Endothelial cell of umbilical vein (primary cell): ENCODE measurements around the gene INAVA. TPM values are rescaled to one million over a fixed set of nuclear protein-coding genes. Genes with fewer than 3 reads are reported as not detected.

Experiments
- BruUV-seq: library from RNA; stranded (reverse); fragments of 400-500 nt; replicated peaks from 2 replicates; lab custom pipeline; 2021; lab: Mats Ljungman, UMichigan
- CTCF ChIA-PET: fragments of 300-600, 350-600 bp; sonication (Branson Sonifier 250); formaldehyde crosslinking; loops from one replicate; lab custom pipeline; 2021; ENCODE audit warnings: antibody characterized with exemption, inconsistent platforms; lab: Charles Lee
- POLR2A ChIA-PET: fragments of 300-600, 350-600 bp; sonication (Branson Sonifier 250); formaldehyde crosslinking; loops from one replicate; lab custom pipeline; 2021; ENCODE audit warnings: antibody characterized with exemption, inconsistent platforms; lab: Charles Lee
- DNase-seq: peaks from one replicate; pipeline ENCODE4 v3.0.0-alpha.2; 2011; ENCODE audit warnings: low read depth, low spot score
- FAIRE-seq: peaks from 2 replicates; lab custom pipeline; 2011; peaks lifted over from hg19 to GRCh38; lab: Jason Lieb, UNC
- H2AFZ ChIP-seq: 2 replicates; pipeline ENCODE4 v1.6.0; 2012; ENCODE audit warnings: low read depth, low read length, control low read depth, inconsistent platforms
- H3K27ac ChIP-seq: 2 replicates; pipeline ENCODE4 v1.5.1; 2011; ENCODE audit warnings: low read depth, mild to moderate bottlenecking, control low read depth, low read length, moderate library complexity; ENCODE audit not compliant: insufficient read depth
- H3K27me3 ChIP-seq, 2 experiments: 2 replicates each; pipeline versions ENCODE4 v1.6.0 to v1.6.1; 2011; ENCODE audit warnings: low read length in 2 of 2, mixed read lengths in 1 of 2; ENCODE audit not compliant: control insufficient read depth in 2 of 2, insufficient read depth in 2 of 2
- H3K36me3 ChIP-seq, 2 experiments: 2 replicates in 1 of 2; 3 replicates in 1 of 2; pipeline ENCODE4 v1.5.1; 2011; ENCODE audit warnings: low read length in 2 of 2, mild to moderate bottlenecking in 1 of 2, moderate library complexity in 1 of 2; ENCODE audit not compliant: control insufficient read depth in 2 of 2, insufficient read depth in 2 of 2; ENCODE audit errors: extremely low read depth in 1 of 2
- H3K4me1 ChIP-seq: 3 replicates; pipeline ENCODE4 v1.5.1; 2011; ENCODE audit warnings: mild to moderate bottlenecking, low read length; ENCODE audit not compliant: control insufficient read depth, insufficient read depth; ENCODE audit errors: extremely low read depth
- H3K4me2 ChIP-seq: 2 replicates; pipeline ENCODE4 v1.6.1; 2011; ENCODE audit warnings: low read length, control low read depth, mixed read lengths; ENCODE audit not compliant: insufficient read depth
- H3K4me3 ChIP-seq, 3 experiments: fragments of 200-600 bp in 1 of 3; sonication (generic), shearing (Covaris generic) in 1 of 3; replicated peaks in 1 of 3; 2 replicates each; pipeline ENCODE4 v1.5.1; 2011 to 2016; ENCODE audit warnings: control low read depth in 3 of 3, low read length in 3 of 3, mild to moderate bottlenecking in 2 of 3, inconsistent platforms in 1 of 3, low read depth in 1 of 3, moderate library complexity in 1 of 3; ENCODE audit not compliant: insufficient read depth in 1 of 3
- H3K79me2 ChIP-seq: 2 replicates; pipeline ENCODE4 v1.6.0; 2012; ENCODE audit warnings: low read length, inconsistent platforms; ENCODE audit not compliant: control insufficient read depth, insufficient read depth
- H3K9ac ChIP-seq: replicated peaks from 2 replicates; pipeline ENCODE3; 2011; ENCODE audit warnings: low read length, control low read depth; ENCODE audit not compliant: insufficient read depth; ENCODE audit errors: extremely low read depth
- H3K9me1 ChIP-seq: replicated peaks from 3 replicates; pipeline ENCODE4 v1.6.0; 2011; ENCODE audit warnings: mild to moderate bottlenecking, low read length; ENCODE audit not compliant: control insufficient read depth, insufficient read depth; ENCODE audit errors: extremely low read depth
- H3K9me3 ChIP-seq: replicated peaks from 2 replicates; pipeline ENCODE4 v1.5.1; 2012; ENCODE audit warnings: low read length, inconsistent platforms; ENCODE audit not compliant: control insufficient read depth, insufficient read depth
- H4K20me1 ChIP-seq: replicated peaks from 2 replicates; pipeline ENCODE3; 2011; ENCODE audit warnings: mild to moderate bottlenecking, low read length; ENCODE audit not compliant: control insufficient read depth, insufficient read depth; ENCODE audit errors: extremely low read depth
- EZH2 ChIP-seq: IDR thresholded peaks from 2 replicates; pipeline ENCODE4 v1.6.1; 2012; ENCODE audit warnings: borderline replicate concordance, low read depth, mild to moderate bottlenecking, moderate library complexity, low read length, inconsistent platforms; ENCODE audit not compliant: severe bottlenecking
- FOS ChIP-seq: IDR thresholded peaks from 2 replicates; pipeline ENCODE4 v1.6.1; 2011; ENCODE audit warnings: mild to moderate bottlenecking, low read length, moderate library complexity, borderline replicate concordance; ENCODE audit not compliant: insufficient read depth
- GATA2 ChIP-seq: IDR thresholded peaks from 2 replicates; pipeline ENCODE4 v1.7.0; 2011; ENCODE audit warnings: low read depth, mild to moderate bottlenecking, moderate library complexity, mixed read lengths, low read length; ENCODE audit not compliant: insufficient read length, insufficient read depth
- JUN ChIP-seq: IDR thresholded peaks from 2 replicates; pipeline ENCODE4 v1.6.1; 2011; ENCODE audit warnings: borderline replicate concordance, low read depth; ENCODE audit not compliant: insufficient read length, insufficient read depth
- MYC ChIP-seq: IDR thresholded peaks from one replicate; pipeline ENCODE4 v1.6.1; 2011; ENCODE audit warnings: mild to moderate bottlenecking, low read depth, low read length
- POLR2A ChIP-seq: IDR thresholded peaks from 2 replicates; pipeline ENCODE4 v1.6.1; 2012; ENCODE audit warnings: low read depth, mild to moderate bottlenecking, control low read depth, low read length
- POLR2AphosphoS5 ChIP-seq: IDR thresholded peaks from 2 replicates; pipeline ENCODE4 v1.6.1; 2012; ENCODE audit warnings: low read depth, mild to moderate bottlenecking, control low read depth, low read length, moderate library complexity; ENCODE audit not compliant: insufficient read depth
- dilution Hi-C: fragments of 300-500 bp; cut with MboI; formaldehyde crosslinking; loops from one replicate; pipeline ENCODE4 v1.15.0; 2019; ENCODE audit warnings: low sequenced_read_pairs; ENCODE audit not compliant: extremely low pct_ligation_motif_present
- intact Hi-C: fragments of 100-400 bp; cut with micrococcal nuclease; formaldehyde crosslinking; loops from one replicate; pipeline ENCODE4 v1.10.0; 2022
- polyA plus RNA-seq, 4 experiments: library from polyadenylated mRNA; depleted of rRNA in 3 of 4; stranded (reverse) in 3 of 4; unstranded in 1 of 4; fragments of >200 nt; gene quantifications; 2 replicates each; pipeline versions ENCODE4 v1.2.1 to v1.2.3, GENCODE V29; 2011 to 2012; ENCODE audit warnings: missing spikeins in 1 of 4
- total RNA-seq: library from RNA; stranded (reverse); gene quantifications from 2 replicates; pipeline ENCODE4 v1.2.3, GENCODE V29; 2021
- TF ChIP-seq, protein P1 (sequence below): IDR thresholded peaks from 2 replicates; pipeline ENCODE4 v1.6.1; 2011; ENCODE audit not compliant: insufficient read depth, insufficient read length

Gene INAVA
- total and polyA plus RNA-seq, 2 donors (not counting 3 experiments of a cell fraction or from before 2014, with no cell fraction given): 0.42 TPM; not detected in 1

DNA sequence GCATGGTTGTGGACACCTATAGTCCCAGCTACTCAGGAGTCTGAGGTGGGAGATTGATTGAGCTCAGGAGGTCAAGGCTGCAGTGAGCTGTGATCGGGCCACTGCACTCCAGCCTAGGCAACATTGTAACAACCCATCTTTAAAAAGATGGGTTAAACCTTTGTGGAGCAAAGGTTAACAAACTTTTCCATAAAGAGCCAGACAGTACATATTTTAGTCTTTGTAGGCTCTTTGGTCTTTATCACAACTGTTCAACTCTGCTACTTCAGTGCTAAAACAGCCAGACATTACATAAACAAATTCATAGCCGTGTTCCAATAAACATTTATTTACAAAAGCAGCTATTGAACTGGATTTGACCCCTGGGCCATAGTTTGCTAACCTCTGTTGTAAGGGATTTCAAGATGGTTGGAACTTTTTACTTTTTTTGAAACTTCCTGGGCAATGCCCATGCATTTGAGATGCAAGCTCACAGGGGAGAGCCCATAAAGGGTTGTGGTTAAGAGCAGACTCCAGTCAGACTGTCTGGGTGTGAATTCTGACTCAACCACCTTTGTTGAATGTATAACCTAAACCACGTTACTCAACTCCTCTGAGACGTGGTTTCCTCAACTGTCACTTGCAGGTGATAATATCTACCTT is 10.8 kb downstream of the INAVA start:
- dilution Hi-C loops: no loop called here
- CTCF ChIA-PET: interaction anchor here (1.4 kb wide), 1 partner anchor 17 kb away, joined by 4 read pairs; no protein-coding TSS in a partner anchor
- no peak for DNase-seq

DNA sequence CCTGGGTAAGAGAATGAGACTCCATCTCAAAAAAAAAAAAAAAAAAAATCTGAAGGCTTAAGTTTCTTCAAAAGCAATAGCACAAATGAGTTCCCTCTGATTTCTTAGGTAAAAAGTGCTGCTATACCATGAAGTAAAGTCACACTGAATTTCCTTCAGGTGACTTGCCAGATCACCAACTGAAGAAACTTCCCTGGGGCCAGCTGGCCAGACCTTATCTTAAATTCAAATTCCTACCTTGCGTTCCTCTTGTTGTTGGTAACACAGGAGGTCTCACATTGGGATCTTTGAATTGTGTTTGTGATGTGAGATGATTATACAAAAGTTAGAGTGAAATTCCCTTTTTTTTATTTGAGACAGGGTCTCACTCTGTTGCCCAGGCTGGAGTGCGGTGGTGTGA is 11.8 kb downstream of the INAVA start:
- no peak for TF ChIP-seq POLR2AphosphoS5
- ChIA-PET CTCF (interaction anchor here (0.8 kb wide), 1 partner anchor 65 kb away, joined by 3 read pairs; no protein-coding TSS in a partner anchor), POLR2A (no interaction called here)
- no peak overlapping the region for H3K27ac ChIP-seq
- H3K9me1 ChIP-seq: no peaks in the 10 kb centered on the region
- H3K9me3 ChIP-seq: no peaks in the 10 kb centered on the region
- H3K79me2 ChIP-seq: no peaks in the 10 kb centered on the region
- BruUV-seq: no TSS peak
- H3K4me1 ChIP-seq: no peaks in the 10 kb centered on the region
- no peak overlapping the region for H3K4me3 ChIP-seq
- intact Hi-C loops (no loop called here), dilution Hi-C loops (no loop called here)
- no peaks in the 10 kb centered on the region for H4K20me1 ChIP-seq
- H3K27me3 ChIP-seq: peaks cover 0 to 3% of the 10 kb centered on the region in 2 experiments
- no peak overlapping the region for H2AFZ ChIP-seq
- H3K9ac ChIP-seq: no peak overlapping the region
- H3K36me3 ChIP-seq: no peaks in the 10 kb centered on the region
- H3K4me2 ChIP-seq: no peak overlapping the region
- FAIRE-seq (no peak), DNase-seq (no peak)

More for the DNA sequence above, 10.8 kb downstream of the INAVA start:
- intact Hi-C loops: no loop called here
- Histone ChIP-seq H3K9ac (no peak overlapping the region), H3K9me3 (no peaks in the 10 kb centered on the region), H3K9me1 (no peaks in the 10 kb centered on the region), H3K79me2 (no peaks in the 10 kb centered on the region), H3K4me1 (no peaks in the 10 kb centered on the region), H4K20me1 (no peaks in the 10 kb centered on the region), H2AFZ (no peak overlapping the region), H3K27ac (no peak overlapping the region), H3K36me3 (no peaks in the 10 kb centered on the region), H3K27me3 (peaks cover 0 to 3% of the 10 kb centered on the region in 2 experiments), H3K4me3 (no peak overlapping the region), H3K4me2 (no peak overlapping the region)
- POLR2A ChIA-PET: no interaction called here
- FAIRE-seq: no peak
- no TSS peak for BruUV-seq
- TF ChIP-seq POLR2A: no peak
- TF ChIP-seq, protein P1, sequence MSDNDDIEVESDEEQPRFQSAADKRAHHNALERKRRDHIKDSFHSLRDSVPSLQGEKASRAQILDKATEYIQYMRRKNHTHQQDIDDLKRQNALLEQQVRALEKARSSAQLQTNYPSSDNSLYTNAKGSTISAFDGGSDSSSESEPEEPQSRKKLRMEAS: no peak
- TF ChIP-seq FOS: no peak
- no peak for TF ChIP-seq POLR2AphosphoS5
- TF ChIP-seq JUN: no peak
- TF ChIP-seq MYC: no peak
- no peak for TF ChIP-seq EZH2
- no peak for TF ChIP-seq GATA2
